GM12873 (cell line): ENCODE measurements around the gene HOMER2.

Experiments used
- CTCF ChIP-seq: IDR thresholded peaks from 2 replicates; pipeline ENCODE4 v1.5.1; 2012; ENCODE audit warnings: low read depth, mild to moderate bottlenecking, moderate library complexity, low read length, control low read depth; ENCODE audit not compliant: insufficient read depth; ENCODE audit errors: missing control alignments

HOMER2 gene

GRCh38 chr15:82952158-82953081 is at the start of gene HOMER2:
Gene HOMER2 (minus strand): TSS chr15:82952720. CDS start chr15:82952535, 185 bp downstream.
- TF ChIP-seq CTCF: no peak

- peak; percentile 68 for TF ChIP-seq CTCF
These were observed 47.6 kb upstream of the HOMER2 start for GRCh38 chr15:82999905-83000671.

- no peak for TF ChIP-seq CTCF
These were observed 46.9 kb upstream of the HOMER2 start for GRCh38 chr15:82999426-82999825.

GRCh38 chr15:82995938-82996337 is 43.4 kb upstream of the HOMER2 start:
- no peak for TF ChIP-seq CTCF

GRCh38 chr15:82995076-82995475 is 42.6 kb upstream of the HOMER2 start:
- TF ChIP-seq CTCF: no peak

GRCh38 chr15:82993144-82993543 is 40.6 kb upstream of the HOMER2 start:
- TF ChIP-seq CTCF: no peak

- no peak for TF ChIP-seq CTCF
These were observed 40.0 kb upstream of the HOMER2 start for GRCh38 chr15:82992436-82992998.
